Suprapubic skin (tissue), 4 donors: Measurements from ENCODE around the gene USB1.

Experiments
- CTCF ChIP-seq, 2 donors: fragments of 200-600 bp in 1 of 2; fragments of 450-650 bp in 1 of 2; sonication (generic) in 1 of 2; IDR thresholded peaks; one replicate each; pipeline ENCODE4 v1.5.1; 2016 to 2019; ENCODE audit warnings: antibody characterized with exemption in 2 of 2, mild to moderate bottlenecking in 1 of 2, moderate library complexity in 1 of 2
- POLR2A ChIP-seq, 2 donors: fragments of 450-650 bp; IDR thresholded peaks; one replicate each; pipeline ENCODE4 v1.6.1; 2017; ENCODE audit warnings: antibody characterized with exemption in 2 of 2, mild to moderate bottlenecking in 2 of 2, moderate library complexity in 2 of 2
- POLR2AphosphoS5 ChIP-seq, 3 donors: sonication (generic); formaldehyde crosslinking; IDR thresholded peaks; one replicate each; pipeline ENCODE4 v1.6.1; 2017; ENCODE audit warnings: antibody characterized with exemption in 3 of 3

- TF ChIP-seq CTCF (IDR thresholded peaks at IDR 0.05) (no peak), POLR2A (IDR thresholded peaks at IDR 0.05) (no peak), POLR2AphosphoS5 (IDR thresholded peaks at IDR 0.05) (no peak)
Observed at GRCh38 chr16:57959804-57960203, 41.4 kb upstream of the USB1 start.
